Activated CD4-positive, alpha-beta T cell treated with anti-CD3 and anti-CD28 coated beads, Interleukin-2, amount 10 ng/mL, durations not matched to agents 7 days and 5 days (primary cell): Measurements from ENCODE around the gene UBL7. TPM values are rescaled to one million over a fixed set of nuclear protein-coding genes. Genes with fewer than 3 reads are reported as not detected.
"Not testable (repeated sequence)": the region's sequence is repeated elsewhere in the genome, so short reads cannot be mapped to it uniquely, and the experiment has no call there.

Experiments
- CTCF ChIA-PET: fragments of 350-600 bp; sonication (Branson Sonifier 250); formaldehyde crosslinking; loops from one replicate; lab custom pipeline; 2021; ENCODE audit warnings: antibody characterized with exemption; lab: Charles Lee
- POLR2A ChIA-PET: fragments of 350-600 bp; sonication (Branson Sonifier 250); formaldehyde crosslinking; loops from one replicate; lab custom pipeline; 2021; ENCODE audit warnings: antibody characterized with exemption; lab: Charles Lee
- DNase-seq: peaks from one replicate; pipeline ENCODE4 v3.0.0-alpha.2; 2020
- H3K27ac Mint-ChIP-seq: one replicate; pipeline ENCODE4 v1.8.0; 2021; ENCODE audit warnings: mild to moderate bottlenecking, moderate library complexity, mixed read lengths
- H3K27me3 Mint-ChIP-seq: one replicate; pipeline ENCODE4 v1.8.0; 2021; ENCODE audit warnings: mixed read lengths
- H3K36me3 Mint-ChIP-seq: one replicate; pipeline ENCODE4 v1.8.0; 2021; ENCODE audit warnings: low read depth, mixed read lengths
- H3K4me1 Mint-ChIP-seq: one replicate; pipeline ENCODE4 v1.8.0; 2021; ENCODE audit warnings: mixed read lengths
- H3K4me3 Mint-ChIP-seq: one replicate; pipeline ENCODE4 v1.8.0; 2021; ENCODE audit warnings: mild to moderate bottlenecking, moderate library complexity, mixed read lengths
- H3K9me3 Mint-ChIP-seq: one replicate; pipeline ENCODE4 v1.8.0; 2021; ENCODE audit warnings: mixed read lengths
- total RNA-seq, 2 experiments: library from RNA; stranded (reverse); gene quantifications; one replicate each; pipeline ENCODE4 v1.2.3, GENCODE V29; 2021

Gene UBL7
- total RNA-seq, 2 experiments from 2014 or later = 52.2 to 53.7 TPM

- Mint-ChIP-seq H3K4me3 (peak overlapping the region; percentile 46), H3K4me1 (peaks cover 23% of the 10 kb centered on the region), H3K27me3 (no peaks in the 10 kb centered on the region), H3K27ac (peak overlapping the region; percentile 80), H3K36me3 (peaks cover 7% of the 10 kb centered on the region), H3K9me3 (no peaks in the 10 kb centered on the region)
- ChIA-PET CTCF (interaction anchor here (1.0 to 2.0 kb wide), 5 partner anchors 18 to 120 kb away, joined by 3 to 8 read pairs (median 3); no protein-coding TSS in a partner anchor), POLR2A (no interaction called here)
- peak; percentile 80 for DNase-seq
These were observed 28.8 kb upstream of the UBL7 start for GRCh38 chr15:74489518-74490338.

GRCh38 chr15:74488776-74489175 lies 27.8 kb upstream of the UBL7 start:
- H3K27ac Mint-ChIP-seq = peak overlapping the region; percentile 58
- ChIA-PET POLR2A (no interaction called here), CTCF (interaction anchor here (0.6 to 2.0 kb wide), 2 partner anchors 46 to 113 kb away, joined by 3 to 8 read pairs; no protein-coding TSS in a partner anchor)
- peaks cover 23% of the 10 kb centered on the region for H3K4me1 Mint-ChIP-seq
- H3K4me3 Mint-ChIP-seq = no peak overlapping the region
- H3K9me3 Mint-ChIP-seq = no peaks in the 10 kb centered on the region
- no peak for DNase-seq
- H3K27me3 Mint-ChIP-seq = no peaks in the 10 kb centered on the region
- peaks cover 7% of the 10 kb centered on the region for H3K36me3 Mint-ChIP-seq

DNA sequence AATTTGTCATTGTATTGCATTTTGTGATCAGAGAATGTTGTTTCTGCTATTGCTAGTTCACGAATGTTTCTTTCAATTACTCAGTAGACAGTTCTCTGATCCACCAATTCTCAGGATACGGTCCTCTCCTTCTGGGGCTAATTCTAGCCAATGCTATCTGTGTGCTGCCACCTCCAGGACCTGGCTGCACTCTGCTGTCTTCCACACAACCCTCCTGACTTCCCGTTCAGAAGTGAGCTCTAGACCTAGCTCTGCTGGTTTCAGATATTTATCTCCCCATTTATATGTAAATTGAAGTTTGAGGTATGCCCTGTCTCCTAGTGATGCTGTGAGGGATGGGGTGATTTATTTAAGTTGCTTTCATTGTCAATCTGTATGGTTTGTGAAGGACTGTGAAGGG lies 21.7 kb upstream of the UBL7 start:
- no peaks in the 10 kb centered on the region for H3K4me1 Mint-ChIP-seq
- POLR2A ChIA-PET = no interaction called here
- no peaks in the 10 kb centered on the region for H3K9me3 Mint-ChIP-seq
- H3K27me3 Mint-ChIP-seq = no peaks in the 10 kb centered on the region
- H3K36me3 Mint-ChIP-seq = peaks cover 21% of the 10 kb centered on the region
- no peak for DNase-seq
- no peak overlapping the region for H3K27ac Mint-ChIP-seq
- no peak overlapping the region for H3K4me3 Mint-ChIP-seq
- CTCF ChIA-PET = interaction anchor here (1.0 to 1.2 kb wide), 4 partner anchors 52 to 106 kb away, joined by 3 to 5 read pairs (median 3); no protein-coding TSS in a partner anchor

- CTCF ChIA-PET, POLR2A ChIA-PET, H3K27me3 Mint-ChIP-seq, H3K27ac Mint-ChIP-seq, H3K4me3 Mint-ChIP-seq, H3K4me1 Mint-ChIP-seq, DNase-seq, H3K9me3 Mint-ChIP-seq: not testable (repeated sequence)
- peaks cover 24% of the 10 kb centered on the region for H3K36me3 Mint-ChIP-seq
These were observed 19.4 kb upstream of the UBL7 start for GRCh38 chr15:74480364-74480763.

DNA sequence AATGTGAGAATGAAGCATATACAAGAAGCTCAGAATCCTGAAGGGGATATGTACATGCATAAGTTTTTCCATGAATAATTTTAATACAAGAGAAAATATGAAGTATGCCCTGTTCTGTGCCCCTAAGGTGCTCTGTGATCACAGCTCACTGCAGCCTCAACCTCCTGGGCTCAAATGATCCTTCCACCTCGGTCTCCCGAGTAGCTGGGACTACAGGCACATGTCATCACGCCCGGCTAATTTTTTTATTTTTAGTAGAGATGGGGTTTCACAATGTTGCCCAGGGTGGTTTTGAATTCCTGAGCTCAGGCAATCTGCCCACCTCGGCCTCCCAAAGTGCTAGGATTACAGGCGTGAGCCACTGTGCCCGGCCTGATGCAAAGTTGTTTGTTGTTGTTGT lies 10.7 kb upstream of the UBL7 start:
- not testable (repeated sequence) for H3K4me3 Mint-ChIP-seq, H3K9me3 Mint-ChIP-seq, H3K27ac Mint-ChIP-seq, DNase-seq, H3K4me1 Mint-ChIP-seq, H3K27me3 Mint-ChIP-seq
- POLR2A ChIA-PET = interaction anchor here (0.6 kb wide), 1 partner anchor 10 kb away, joined by 3 read pairs; no protein-coding TSS in a partner anchor
- H3K36me3 Mint-ChIP-seq = peaks cover 29% of the 10 kb centered on the region
- CTCF ChIA-PET = interaction anchor here (0.8 to 1.9 kb wide), 7 partner anchors 11 to 89 kb away, joined by 3 to 7 read pairs (median 3); partner anchors contain the start of gene UBL7

- Mint-ChIP-seq H3K9me3 (no peaks in the 10 kb centered on the region), H3K4me1 (no peaks in the 10 kb centered on the region), H3K36me3 (peaks cover 31% of the 10 kb centered on the region), H3K27me3 (no peaks in the 10 kb centered on the region), H3K27ac (no peak overlapping the region), H3K4me3 (no peak overlapping the region)
- POLR2A ChIA-PET = no interaction called here
- CTCF ChIA-PET = interaction anchor here (1.0 to 1.9 kb wide), 4 partner anchors 10 to 36 kb away, joined by 3 to 7 read pairs (median 4); partner anchors contain the start of gene UBL7
- no peak for DNase-seq
These were observed 9.9 kb upstream of the UBL7 start for GRCh38 chr15:74470631-74471395.

DNA sequence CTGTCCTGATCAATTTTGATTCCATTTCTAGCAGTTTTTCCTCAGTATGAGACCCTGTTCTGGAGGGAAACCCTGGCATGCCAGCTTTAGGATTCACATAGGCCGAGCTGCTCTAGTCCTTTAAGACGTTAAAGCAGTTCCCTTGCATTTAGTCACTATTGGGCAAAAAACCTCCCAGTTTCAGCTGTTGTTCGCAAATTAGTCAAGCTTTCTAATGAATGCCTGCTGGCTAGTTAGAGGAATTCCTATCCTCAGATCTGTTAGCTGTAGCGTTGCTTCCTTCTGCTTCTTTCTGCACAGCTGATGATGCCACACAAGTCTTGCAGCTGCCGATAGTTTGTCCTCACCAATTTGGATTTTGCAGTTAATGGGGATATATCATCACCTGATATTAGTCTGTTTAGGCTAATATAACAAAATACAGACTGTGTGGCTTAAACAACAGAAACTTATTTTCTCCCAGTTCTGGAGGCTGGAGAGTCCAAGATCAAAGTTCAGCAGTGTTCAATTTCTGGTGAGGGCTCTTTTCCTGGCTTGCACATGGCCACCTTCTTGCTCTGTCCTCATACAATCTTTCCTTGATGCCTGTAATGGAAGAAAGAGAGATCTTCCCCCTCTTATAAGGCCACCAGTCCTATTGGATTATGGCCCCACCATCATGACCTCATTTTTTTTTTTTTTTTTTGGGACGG lies 7.5 kb upstream of the UBL7 start:
- Mint-ChIP-seq H3K9me3 (peaks cover 2% of the 10 kb centered on the region), H3K4me3 (no peak overlapping the region), H3K36me3 (peaks cover 33% of the 10 kb centered on the region), H3K27ac (no peak overlapping the region), H3K4me1 (peaks cover 18% of the 10 kb centered on the region), H3K27me3 (no peaks in the 10 kb centered on the region)
- no peak for DNase-seq
- ChIA-PET CTCF (interaction anchor here (1.2 kb wide), 1 partner anchor 9 kb away, joined by 3 read pairs; no protein-coding TSS in a partner anchor), POLR2A (no interaction called here)

GRCh38 chr15:74466570-74466969 lies 5.6 kb upstream of the UBL7 start:
- H3K4me1 Mint-ChIP-seq = peaks cover 33% of the 10 kb centered on the region
- H3K9me3 Mint-ChIP-seq = peaks cover 4% of the 10 kb centered on the region
- ChIA-PET POLR2A (no interaction called here), CTCF (no interaction called here)
- H3K4me3 Mint-ChIP-seq = no peak overlapping the region
- no peak overlapping the region for H3K27ac Mint-ChIP-seq
- DNase-seq = no peak
- no peaks in the 10 kb centered on the region for H3K27me3 Mint-ChIP-seq
- H3K36me3 Mint-ChIP-seq = peaks cover 37% of the 10 kb centered on the region

GRCh38 chr15:74464897-74465296 lies 3.9 kb upstream of the UBL7 start:
- H3K27me3 Mint-ChIP-seq = no peaks in the 10 kb centered on the region
- H3K4me1 Mint-ChIP-seq = peaks cover 40% of the 10 kb centered on the region
- POLR2A ChIA-PET = no interaction called here
- H3K36me3 Mint-ChIP-seq = peaks cover 35% of the 10 kb centered on the region
- peaks cover 4% of the 10 kb centered on the region for H3K9me3 Mint-ChIP-seq
- CTCF ChIA-PET = interaction anchor here (0.6 to 1.4 kb wide), 3 partner anchors 11 to 97 kb away, joined by 3 to 4 read pairs (median 4); no protein-coding TSS in a partner anchor
- DNase-seq = no peak
- no peak overlapping the region for H3K27ac Mint-ChIP-seq
- no peak overlapping the region for H3K4me3 Mint-ChIP-seq

GRCh38 chr15:74464216-74464615 lies 3.3 kb upstream of the UBL7 start:
- ChIA-PET CTCF (interaction anchor here (1.0 to 1.4 kb wide), 2 partner anchors 10 to 88 kb away, joined by 3 to 4 read pairs; no protein-coding TSS in a partner anchor), POLR2A (no interaction called here)

GRCh38 chr15:74463634-74464033 lies 2.7 kb upstream of the UBL7 start:
- peaks cover 44% of the 10 kb centered on the region for H3K4me1 Mint-ChIP-seq
- H3K27ac Mint-ChIP-seq = no peak overlapping the region
- H3K4me3 Mint-ChIP-seq = no peak overlapping the region
- ChIA-PET POLR2A (no interaction called here), CTCF (interaction anchor here (1.1 kb wide), 1 partner anchor 33 kb away, joined by 3 read pairs; no protein-coding TSS in a partner anchor)
- H3K27me3 Mint-ChIP-seq = no peaks in the 10 kb centered on the region
- peaks cover 4% of the 10 kb centered on the region for H3K9me3 Mint-ChIP-seq
- DNase-seq = no peak
- H3K36me3 Mint-ChIP-seq = peaks cover 34% of the 10 kb centered on the region

More at GRCh38 chr15:74464216-74464615, 3.3 kb upstream of the UBL7 start:
- no peak overlapping the region for H3K4me3 Mint-ChIP-seq
- H3K27me3 Mint-ChIP-seq = no peaks in the 10 kb centered on the region
- no peak overlapping the region for H3K27ac Mint-ChIP-seq
- H3K4me1 Mint-ChIP-seq = peaks cover 40% of the 10 kb centered on the region
- DNase-seq = no peak
- H3K9me3 Mint-ChIP-seq = peaks cover 4% of the 10 kb centered on the region
- peaks cover 35% of the 10 kb centered on the region for H3K36me3 Mint-ChIP-seq
